K562 (cell line): ENCODE data around the gene SLC15A5. TPM values are rescaled to one million over a fixed set of nuclear protein-coding genes. Genes with fewer than 3 reads are reported as not detected.

ENCODE experiments used
- KDM2B ChIP-seq: fragments of 250-450 bp; sonication (Bioruptor Pico); IDR thresholded peaks from 2 replicates; pipeline ENCODE4 v1.8.0; 2021; ENCODE audit warnings: mild to moderate bottlenecking, moderate library complexity
- MGA ChIP-seq: fragments of 450-650 bp; IDR thresholded peaks from 2 replicates; pipeline ENCODE4 v1.6.1; 2016; ENCODE audit warnings: mild to moderate bottlenecking, moderate library complexity
- PBX2 ChIP-seq, 2 experiments: IDR thresholded peaks in 1 of 2; conservative IDR thresholded peaks in 1 of 2; 2 replicates each; pipeline ENCODE4 v1.6.1; 2016; ENCODE audit warnings: low read depth in 2 of 2, mild to moderate bottlenecking in 1 of 2, missing compliant biosample characterization in 1 of 2, missing genetic modification characterization in 1 of 2, moderate library complexity in 1 of 2
- POLR2H ChIP-seq: IDR thresholded peaks from 2 replicates; pipeline ENCODE4 v1.6.1; 2016; ENCODE audit warnings: missing genetic modification characterization, low read depth, mild to moderate bottlenecking, control low read depth, missing compliant biosample characterization, moderate library complexity
- SRSF3 ChIP-seq: fragments of 200-400 bp; formaldehyde crosslinking; IDR thresholded peaks from 2 replicates; pipeline ENCODE4 v1.6.1; 2016; ENCODE audit warnings: mild to moderate bottlenecking, low read length, moderate library complexity; ENCODE audit not compliant: insufficient read depth
- TFAM ChIP-seq: fragments of 250-450 bp; sonication (Bioruptor Pico); conservative IDR thresholded peaks from 2 replicates; pipeline ENCODE4 v1.5.0; 2021; ENCODE audit warnings: mild to moderate bottlenecking, moderate library complexity
- ZNF449 ChIP-seq: fragments of 250-450 bp; sonication (Bioruptor Pico); IDR thresholded peaks from 2 replicates; pipeline ENCODE4 v1.8.0; 2022; ENCODE audit warnings: moderate library complexity, mild to moderate bottlenecking, inconsistent platforms
- polyA plus RNA-seq, 8 experiments: library from polyadenylated mRNA; depleted of rRNA in 4 of 8; stranded (reverse) in 5 of 8; unstranded in 3 of 8; fragments of >200 nt; fragmentation: Nextera tagmentation in 2 of 8; fragmentation: Illumina TruSeq in 1 of 8; extraction: Ambion mirVana in 2 of 8; extraction: Trizol in 1 of 8; gene quantifications; 2 replicates each; pipeline versions ENCODE4 v1.2.1 to v1.2.3, GENCODE V29; 2011 to 2014; ENCODE audit warnings: inconsistent platforms in 1 of 8, missing spikeins in 1 of 8
- total RNA-seq, 7 experiments: library from RNA; depleted of rRNA in 6 of 7; stranded (reverse); fragments of >200 nt in 6 of 7; fragmentation: Illumina TruSeq in 2 of 7; extraction: Trizol in 2 of 7; gene quantifications; 2 replicates each; pipeline versions ENCODE4 v1.2.1 to v1.2.3, GENCODE V29; 2011 to 2021; ENCODE audit warnings: low replicate concordance in 1 of 7

Gene SLC15A5
- total and polyA plus RNA-seq, 9 of the 15 experiments (the other 6 are each of a cell fraction or from before 2014, with no cell fraction given) = not detected

GRCh38 chr12:16183541-16183940, 93.9 kb downstream of the SLC15A5 start (continued):
- TF ChIP-seq MGA (no peak), ZNF449 (CRISPR knock-in tag) (no peak), POLR2H (tag) (no peak), PBX2 (CRISPR knock-in tag; IDR thresholded peaks at IDR 0.05; ENCODE audit: low read depth) (no peak), PBX2 (tag; conservative IDR thresholded peaks at IDR 0.05; ENCODE audit: low read depth) (no peak), SRSF3 (no peak), TFAM (CRISPR knock-in tag) (no peak), KDM2B (CRISPR knock-in tag) (no peak)
